SK-N-SH (cell line): ENCODE data around the gene ST7L. TPM values are rescaled to one million over a fixed set of nuclear protein-coding genes. Genes with fewer than 3 reads are reported as not detected.

Experiments used
- CTCF ChIA-PET: fragments of 300-600, 350-600 bp; formaldehyde crosslinking; extraction: SDS; loops from one replicate; lab custom pipeline; 2021; lab: Yijun Ruan, JAX
- POLR2A ChIA-PET: fragments of 350-600 bp; sonication (Branson Sonifier 250); formaldehyde crosslinking; extraction: SDS; loops from one replicate; lab custom pipeline; 2020; ENCODE audit warnings: antibody characterized with exemption, inconsistent platforms; lab: Yijun Ruan, JAX
- DNase-seq: peaks from one replicate; pipeline ENCODE4 v3.0.0; 2012
- H2AFZ ChIP-seq: fragments of 200-600 bp; sonication (generic); 2 replicates; pipeline ENCODE4 v1.8.1; 2016; ENCODE audit warnings: antibody characterized with exemption, mild to moderate bottlenecking, low read depth
- H3F3A ChIP-seq: fragments of 200-600 bp; sonication (generic); replicated peaks from 2 replicates; pipeline ENCODE3; 2016; ENCODE audit warnings: antibody characterized with exemption, mild to moderate bottlenecking; ENCODE audit not compliant: insufficient read depth
- H3K27ac ChIP-seq, 2 experiments: fragments of 200-500 bp in 1 of 2; fragments of 200-600 bp in 1 of 2; sonication (Bioruptor generic) in 1 of 2; sonication (generic), shearing (Covaris generic) in 1 of 2; 2 replicates each; pipeline versions ENCODE4 v1.5.1 to v1.6.1; 2014 to 2016; ENCODE audit warnings: low read depth in 2 of 2, inconsistent platforms in 1 of 2, low read length in 1 of 2, mild to moderate bottlenecking in 1 of 2, mixed read lengths in 1 of 2
- H3K27me3 ChIP-seq: fragments of 200-600 bp; sonication (generic), shearing (Covaris generic); 2 replicates; pipeline ENCODE4 v1.6.1; 2016; ENCODE audit warnings: mixed run types; ENCODE audit not compliant: insufficient read depth
- H3K36me3 ChIP-seq, 2 experiments: fragments of 200-500 bp in 1 of 2; fragments of 200-600 bp in 1 of 2; sonication (Bioruptor generic) in 1 of 2; sonication (generic) in 1 of 2; replicated peaks in 1 of 2; 2 replicates each; pipeline versions ENCODE3 to v1.5.1; 2014 to 2016; ENCODE audit warnings: low read length in 1 of 2, mild to moderate bottlenecking in 1 of 2; ENCODE audit not compliant: insufficient read depth in 2 of 2, control insufficient read depth in 1 of 2
- H3K4me1 ChIP-seq, 2 experiments: fragments of 200-500 bp in 1 of 2; fragments of 200-600 bp in 1 of 2; sonication (Bioruptor generic) in 1 of 2; sonication (generic), shearing (Covaris generic) in 1 of 2; 2 replicates each; pipeline versions ENCODE4 v1.5.1 to v1.6.1; 2014 to 2016; ENCODE audit warnings: low read depth in 1 of 2, low read length in 1 of 2, mixed run types in 1 of 2; ENCODE audit not compliant: insufficient read depth in 2 of 2, control insufficient read depth in 1 of 2
- H3K4me2 ChIP-seq: fragments of 200-600 bp; sonication (generic), shearing (Covaris generic); 2 replicates; pipeline ENCODE4 v1.6.1; 2017; ENCODE audit warnings: mixed run types
- H3K4me3 ChIP-seq, 2 experiments: fragments of 200-500 bp in 1 of 2; fragments of 200-600 bp in 1 of 2; sonication (Bioruptor generic) in 1 of 2; sonication (generic), shearing (Covaris generic) in 1 of 2; 2 replicates each; pipeline versions ENCODE4 v1.5.1 to v1.8.1; 2014 to 2016; ENCODE audit warnings: low read depth in 2 of 2, inconsistent platforms in 1 of 2, low read length in 1 of 2, mild to moderate bottlenecking in 1 of 2, mixed read lengths in 1 of 2, moderate library complexity in 1 of 2
- H3K79me2 ChIP-seq: fragments of 200-600 bp; sonication (generic); 2 replicates; pipeline ENCODE4 v1.8.1; 2017; ENCODE audit warnings: mild to moderate bottlenecking; ENCODE audit not compliant: insufficient read depth
- H3K9ac ChIP-seq: fragments of 200-600 bp; sonication (generic); 2 replicates; pipeline ENCODE4 v1.6.1; 2017; ENCODE audit warnings: mixed run types
- H3K9me2 ChIP-seq: fragments of 200-600 bp; sonication (generic); 2 replicates; pipeline ENCODE4 v1.6.1; 2017; ENCODE audit warnings: mixed run types
- H3K9me3 ChIP-seq: fragments of 200-600 bp; sonication (generic); 2 replicates; pipeline ENCODE4 v1.6.1; 2017; ENCODE audit warnings: mixed run types, mild to moderate bottlenecking, moderate library complexity
- H4K20me1 ChIP-seq: fragments of 200-600 bp; sonication (generic); 2 replicates; pipeline ENCODE4 v1.6.1; 2017; ENCODE audit warnings: mild to moderate bottlenecking, mixed run types; ENCODE audit not compliant: insufficient read depth
- CHD2 ChIP-seq: fragments of 150-350 bp; IDR thresholded peaks from 2 replicates; pipeline ENCODE4 v1.6.1; 2018; ENCODE audit warnings: low read length; ENCODE audit not compliant: partially characterized antibody
- CTCF ChIP-seq: fragments of 200-600 bp; sonication (generic); IDR thresholded peaks from 2 replicates; pipeline ENCODE4 v1.6.1; 2017; ENCODE audit warnings: antibody characterized with exemption, mild to moderate bottlenecking, moderate library complexity
- ELF1 ChIP-seq: IDR thresholded peaks from 2 replicates; pipeline ENCODE4 v1.4.0; 2012
- EP300 ChIP-seq, 2 experiments: IDR thresholded peaks; 2 replicates each; pipeline versions ENCODE4 v1.4.0 to v1.6.1; 2012; ENCODE audit warnings: borderline replicate concordance in 1 of 2, low read depth in 1 of 2, low read length in 1 of 2
- EZH2phosphoT487 ChIP-seq: fragments of 200-600 bp; sonication (generic); IDR thresholded peaks from 2 replicates; pipeline ENCODE4 v1.6.1; 2017; ENCODE audit warnings: low read depth, mixed run types, mild to moderate bottlenecking, antibody characterized with exemption, moderate library complexity, borderline replicate concordance
- FOSL2 ChIP-seq: IDR thresholded peaks from 2 replicates; pipeline ENCODE4 v1.4.0; 2012; ENCODE audit warnings: low read depth, mild to moderate bottlenecking, moderate library complexity, borderline replicate concordance
- FOXJ3 ChIP-seq: sonication (generic); formaldehyde crosslinking; IDR thresholded peaks from 2 replicates; pipeline ENCODE4 v1.5.1; 2020; ENCODE audit warnings: mild to moderate bottlenecking, missing genetic modification reagents
- MXI1 ChIP-seq: IDR thresholded peaks from 2 replicates; pipeline ENCODE4 v1.6.1; 2012; ENCODE audit warnings: mild to moderate bottlenecking, low read depth, low read length, improper control_type of control experiment
- RAD21 ChIP-seq: IDR thresholded peaks from 2 replicates; pipeline ENCODE4 v1.6.1; 2012; ENCODE audit warnings: mild to moderate bottlenecking, low read length
- RCOR1 ChIP-seq: fragments of 150-350 bp; IDR thresholded peaks from 2 replicates; pipeline ENCODE4 v1.6.1; 2017; ENCODE audit warnings: antibody characterized with exemption, low read length
- REST ChIP-seq: IDR thresholded peaks from 2 replicates; pipeline ENCODE4 v1.6.1; 2012; ENCODE audit warnings: mild to moderate bottlenecking, low read depth, low read length, moderate library complexity
- RFX5 ChIP-seq: IDR thresholded peaks from 2 replicates; pipeline ENCODE4 v1.6.1; 2012; ENCODE audit warnings: mild to moderate bottlenecking, improper control_type of control experiment, low read length
- TAF1 ChIP-seq: IDR thresholded peaks from 2 replicates; pipeline ENCODE4 v1.6.1; 2012; ENCODE audit warnings: low read depth, mild to moderate bottlenecking, low read length, moderate library complexity, borderline replicate concordance
- TEAD4 ChIP-seq: IDR thresholded peaks from 2 replicates; pipeline ENCODE4 v1.4.0; 2012; ENCODE audit warnings: mild to moderate bottlenecking, borderline replicate concordance; ENCODE audit not compliant: insufficient read depth
- polyA plus RNA-seq, 3 experiments: library from polyadenylated mRNA; depleted of rRNA; stranded (reverse); fragments of >200 nt; gene quantifications; 2 replicates each; pipeline ENCODE4 v1.2.3, GENCODE V29; 2012
- TF ChIP-seq, protein P1 (sequence below): IDR thresholded peaks from 2 replicates; pipeline ENCODE4 v1.4.0; 2012; ENCODE audit warnings: low read depth, borderline replicate concordance
- TF ChIP-seq, protein P2 (sequence below): fragments of 150-350 bp; IDR thresholded peaks from 2 replicates; pipeline ENCODE4 v1.6.1; 2016; ENCODE audit warnings: mild to moderate bottlenecking, low read depth, low read length

The ST7L gene
- polyA plus RNA-seq, 1 of the 3 experiments (the other 2 are of a cell fraction): 17.9 TPM

GRCh38 chr1:112530832-112531231, 88.1 kb downstream of the ST7L start:
- Histone ChIP-seq H3K36me3 (peaks cover 3 to 14% of the 10 kb centered on the region in 2 experiments), H3K9me2 (no peaks in the 10 kb centered on the region), H3K9me3 (no peaks in the 10 kb centered on the region), H2AFZ (no peak overlapping the region), H4K20me1 (no peaks in the 10 kb centered on the region), H3K4me1 (peaks cover 0 to 48% of the 10 kb centered on the region in 2 experiments; a peak in 3 of 4 replicates), H3K79me2 (no peaks in the 10 kb centered on the region), H3K27ac (no peak overlapping the region), H3K27me3 (no peaks in the 10 kb centered on the region), H3K9ac (no peak overlapping the region), H3K4me3 (no peak overlapping the region), H3K4me2 (no peak overlapping the region), H3F3A (peaks cover 19% of the 10 kb centered on the region)
- TF ChIP-seq TAF1: no peak
- TF ChIP-seq RAD21: no peak
- no peak for TF ChIP-seq MXI1
- no peak for TF ChIP-seq TEAD4
- TF ChIP-seq, protein P1, sequence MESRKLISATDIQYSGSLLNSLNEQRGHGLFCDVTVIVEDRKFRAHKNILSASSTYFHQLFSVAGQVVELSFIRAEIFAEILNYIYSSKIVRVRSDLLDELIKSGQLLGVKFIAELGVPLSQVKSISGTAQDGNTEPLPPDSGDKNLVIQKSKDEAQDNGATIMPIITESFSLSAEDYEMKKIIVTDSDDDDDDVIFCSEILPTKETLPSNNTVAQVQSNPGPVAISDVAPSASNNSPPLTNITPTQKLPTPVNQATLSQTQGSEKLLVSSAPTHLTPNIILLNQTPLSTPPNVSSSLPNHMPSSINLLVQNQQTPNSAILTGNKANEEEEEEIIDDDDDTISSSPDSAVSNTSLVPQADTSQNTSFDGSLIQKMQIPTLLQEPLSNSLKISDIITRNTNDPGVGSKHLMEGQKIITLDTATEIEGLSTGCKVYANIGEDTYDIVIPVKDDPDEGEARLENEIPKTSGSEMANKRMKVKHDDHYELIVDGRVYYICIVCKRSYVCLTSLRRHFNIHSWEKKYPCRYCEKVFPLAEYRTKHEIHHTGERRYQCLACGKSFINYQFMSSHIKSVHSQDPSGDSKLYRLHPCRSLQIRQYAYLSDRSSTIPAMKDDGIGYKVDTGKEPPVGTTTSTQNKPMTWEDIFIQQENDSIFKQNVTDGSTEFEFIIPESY: no peak
- TF ChIP-seq RFX5: no peak
- TF ChIP-seq RCOR1: no peak
- TF ChIP-seq REST: no peak
- no peak for TF ChIP-seq EZH2phosphoT487
- TF ChIP-seq FOSL2: no peak
- no peak for TF ChIP-seq FOXJ3 (CRISPR knock-in tag)
- DNase-seq: no peak
- POLR2A ChIA-PET: no interaction called here
- CTCF ChIA-PET: interaction anchor here (0.7 to 1.6 kb wide), 4 partner anchors 9 to 16 kb away, joined by 3 to 7 read pairs (median 3); no protein-coding TSS in a partner anchor

GRCh38 chr1:112529301-112529700, 89.6 kb downstream of the ST7L start:
- Histone ChIP-seq H3F3A (peaks cover 18% of the 10 kb centered on the region), H3K4me3 (no peak overlapping the region), H3K9me3 (no peaks in the 10 kb centered on the region), H2AFZ (no peak overlapping the region), H3K27ac (peak overlapping the region in 1 of 2 experiments; percentile 12; a peak in 2 of 4 replicates), H3K4me1 (peaks cover 0 to 53% of the 10 kb centered on the region in 2 experiments), H3K4me2 (no peak overlapping the region), H3K9ac (no peak overlapping the region), H3K79me2 (no peaks in the 10 kb centered on the region), H3K36me3 (peaks cover 5 to 24% of the 10 kb centered on the region in 2 experiments), H4K20me1 (no peaks in the 10 kb centered on the region), H3K9me2 (no peaks in the 10 kb centered on the region), H3K27me3 (no peaks in the 10 kb centered on the region)
- ChIA-PET CTCF (interaction anchor here (1.5 kb wide), 1 partner anchor 159 kb away, joined by 3 read pairs; no protein-coding TSS in a partner anchor), POLR2A (no interaction called here)
- no peak for DNase-seq
- TF ChIP-seq CTCF (no peak), RFX5 (no peak), EP300 (IDR thresholded peaks at IDR 0.05; ENCODE audit: borderline replicate concordance in 1 of 2, low read depth in 1 of 2, low read length in 1 of 2) (no peak), CHD2 (no peak), TAF1 (no peak), ELF1 (no peak), RCOR1 (no peak)
- TF ChIP-seq, protein P1: no peak
- TF ChIP-seq, protein P2, sequence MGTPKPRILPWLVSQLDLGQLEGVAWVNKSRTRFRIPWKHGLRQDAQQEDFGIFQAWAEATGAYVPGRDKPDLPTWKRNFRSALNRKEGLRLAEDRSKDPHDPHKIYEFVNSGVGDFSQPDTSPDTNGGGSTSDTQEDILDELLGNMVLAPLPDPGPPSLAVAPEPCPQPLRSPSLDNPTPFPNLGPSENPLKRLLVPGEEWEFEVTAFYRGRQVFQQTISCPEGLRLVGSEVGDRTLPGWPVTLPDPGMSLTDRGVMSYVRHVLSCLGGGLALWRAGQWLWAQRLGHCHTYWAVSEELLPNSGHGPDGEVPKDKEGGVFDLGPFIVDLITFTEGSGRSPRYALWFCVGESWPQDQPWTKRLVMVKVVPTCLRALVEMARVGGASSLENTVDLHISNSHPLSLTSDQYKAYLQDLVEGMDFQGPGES: no peak
